H1 (cell line): ENCODE data around the gene TRPV6. TPM values are rescaled to one million over a fixed set of nuclear protein-coding genes. Genes with fewer than 3 reads are reported as not detected.

Source experiments
- CTCF ChIA-PET: fragments of 300-600 bp; sonication (Branson Sonifier 250); formaldehyde crosslinking; loops from one replicate; lab custom pipeline; 2021; ENCODE audit not compliant: partially characterized antibody; lab: Charles Lee
- POLR2A ChIA-PET: fragments of 300-600 bp; sonication (Branson Sonifier 250); formaldehyde crosslinking; loops from one replicate; lab custom pipeline; 2021; ENCODE audit warnings: inconsistent platforms; ENCODE audit not compliant: partially characterized antibody; lab: Charles Lee
- DNase-seq, 2 experiments: peaks; one replicate each; pipeline versions ENCODE4 v3.0.0 to v3.0.0-alpha.2; 2010 to 2022; ENCODE audit warnings: low spot score in 2 of 2, low read depth in 1 of 2, mixed read lengths in 1 of 2
- FAIRE-seq: peaks from 2 replicates; lab custom pipeline; 2011; peaks lifted over from hg19 to GRCh38; lab: Jason Lieb, UNC
- H2AFZ ChIP-seq: 2 replicates; pipeline ENCODE4 v1.8.1; 2012; ENCODE audit warnings: low read length, inconsistent platforms
- H2AK5ac ChIP-seq: 2 replicates; pipeline ENCODE4 v1.6.1; 2013; ENCODE audit warnings: low read depth, low read length
- H2BK120ac ChIP-seq: replicated peaks from 2 replicates; pipeline ENCODE3; 2013; ENCODE audit warnings: low read depth, low read length, inconsistent platforms
- H2BK12ac ChIP-seq: 2 replicates; pipeline ENCODE4 v1.6.1; 2013; ENCODE audit warnings: low read depth, low read length
- H2BK15ac ChIP-seq: 2 replicates; pipeline ENCODE4 v1.6.1; 2013; ENCODE audit warnings: low read length
- H2BK20ac ChIP-seq: 2 replicates; pipeline ENCODE4 v1.6.1; 2013; ENCODE audit warnings: low read length
- H2BK5ac ChIP-seq: 2 replicates; pipeline ENCODE4 v1.6.1; 2013; ENCODE audit warnings: low read depth, low read length
- H3K14ac ChIP-seq: 2 replicates; pipeline ENCODE4 v1.6.1; 2013; ENCODE audit warnings: inconsistent platforms; ENCODE audit not compliant: insufficient read length
- H3K18ac ChIP-seq: 2 replicates; pipeline ENCODE4 v1.6.1; 2013; ENCODE audit warnings: low read length; ENCODE audit errors: extremely low read depth
- H3K23ac ChIP-seq: 2 replicates; pipeline ENCODE4 v1.6.1; 2013; ENCODE audit warnings: inconsistent platforms; ENCODE audit not compliant: insufficient read length
- H3K23me2 ChIP-seq: 2 replicates; pipeline ENCODE4 v1.6.1; 2013; ENCODE audit warnings: low read depth, low read length
- H3K27ac ChIP-seq: 2 replicates; pipeline ENCODE4 v1.6.1; 2011; ENCODE audit warnings: low read depth, low read length, inconsistent platforms
- H3K27me3 ChIP-seq, 4 experiments: replicated peaks in 1 of 4; 1 replicate in 1 of 4; 2 replicates in 3 of 4; pipeline versions ENCODE4 v1.6.1 to v1.8.1; 2011 to 2013; ENCODE audit warnings: low read length in 3 of 4, mild to moderate bottlenecking in 3 of 4, inconsistent platforms in 2 of 4, mixed read lengths in 2 of 4, moderate library complexity in 1 of 4; ENCODE audit not compliant: control insufficient read depth in 3 of 4, insufficient read depth in 3 of 4; ENCODE audit errors: extremely low read depth in 1 of 4
- H3K36me3 ChIP-seq, 4 experiments: 2 replicates each; pipeline versions ENCODE4 v1.6.1 to v1.8.1; 2011 to 2013; ENCODE audit warnings: mild to moderate bottlenecking in 4 of 4, low read length in 3 of 4, moderate library complexity in 2 of 4, control low read depth in 1 of 4, inconsistent platforms in 1 of 4; ENCODE audit not compliant: insufficient read depth in 4 of 4, control insufficient read depth in 2 of 4
- H3K4ac ChIP-seq: replicated peaks from 2 replicates; pipeline ENCODE3; 2013; ENCODE audit warnings: low read length, low read depth, mixed read lengths, inconsistent platforms; ENCODE audit not compliant: insufficient read length
- H3K4me1 ChIP-seq, 4 experiments: replicated peaks in 1 of 4; 1 replicate in 1 of 4; 2 replicates in 3 of 4; pipeline versions ENCODE4 v1.6.1 to v1.8.1; 2011 to 2013; ENCODE audit warnings: low read length in 3 of 4, inconsistent platforms in 2 of 4, mixed read lengths in 1 of 4; ENCODE audit not compliant: insufficient read depth in 4 of 4, control insufficient read depth in 3 of 4
- H3K4me2 ChIP-seq, 2 experiments: 2 replicates each; pipeline versions ENCODE4 v1.6.1 to v1.8.1; 2011 to 2013; ENCODE audit warnings: low read depth in 2 of 2, low read length in 2 of 2, control low read depth in 1 of 2, inconsistent platforms in 1 of 2, mild to moderate bottlenecking in 1 of 2; ENCODE audit not compliant: insufficient read depth in 1 of 2
- H3K4me3 ChIP-seq, 4 experiments: fragments of 200-600, 300-600 bp in 1 of 4; sonication (generic), shearing (Covaris generic), sonication (Bioruptor Twin) in 1 of 4; 2 replicates each; pipeline versions ENCODE4 v1.5.1 to v1.8.1; 2011 to 2016; ENCODE audit warnings: low read length in 4 of 4, low read depth in 3 of 4, control low read depth in 2 of 4, inconsistent platforms in 2 of 4, mild to moderate bottlenecking in 2 of 4, mixed read lengths in 1 of 4, moderate library complexity in 1 of 4; ENCODE audit not compliant: insufficient read depth in 2 of 4; ENCODE audit errors: extremely low read depth in 1 of 4
- H3K56ac ChIP-seq: replicated peaks from 2 replicates; pipeline ENCODE3; 2013; ENCODE audit warnings: low read depth, mild to moderate bottlenecking, mixed read lengths, low read length, inconsistent platforms; ENCODE audit not compliant: insufficient read length
- H3K79me1 ChIP-seq: 2 replicates; pipeline ENCODE4 v1.6.1; 2013; ENCODE audit warnings: low read depth, low read length, control low read depth
- H3K79me2 ChIP-seq, 2 experiments: 2 replicates each; pipeline versions ENCODE4 v1.6.1 to v1.8.1; 2012 to 2013; ENCODE audit warnings: low read length in 2 of 2, mild to moderate bottlenecking in 2 of 2, inconsistent platforms in 1 of 2; ENCODE audit not compliant: insufficient read depth in 2 of 2, control insufficient read depth in 1 of 2
- H3K9ac ChIP-seq, 4 experiments: replicated peaks in 1 of 4; 1 replicate in 1 of 4; 2 replicates in 3 of 4; pipeline versions ENCODE4 v1.6.1 to v1.8.1; 2011 to 2013; ENCODE audit warnings: low read depth in 3 of 4, low read length in 3 of 4, control low read depth in 2 of 4, mild to moderate bottlenecking in 2 of 4, moderate library complexity in 2 of 4, inconsistent platforms in 1 of 4; ENCODE audit errors: extremely low read depth in 1 of 4
- H3K9me3 ChIP-seq, 2 experiments: 2 replicates each; pipeline versions ENCODE4 v1.6.1 to v1.8.1; 2012 to 2013; ENCODE audit warnings: mild to moderate bottlenecking in 2 of 2, moderate library complexity in 2 of 2, control low read depth in 1 of 2, inconsistent platforms in 1 of 2, low read depth in 1 of 2, low read length in 1 of 2, mixed read lengths in 1 of 2; ENCODE audit not compliant: insufficient read depth in 2 of 2
- H4K20me1 ChIP-seq, 2 experiments: replicated peaks in 1 of 2; 2 replicates each; pipeline versions ENCODE3 to v1.8.1; 2011 to 2013; ENCODE audit warnings: inconsistent platforms in 2 of 2, low read length in 2 of 2, mild to moderate bottlenecking in 1 of 2; ENCODE audit not compliant: insufficient read depth in 2 of 2, control insufficient read depth in 1 of 2
- H4K5ac ChIP-seq: 2 replicates; pipeline ENCODE4 v1.6.1; 2013; ENCODE audit warnings: low read length, low read depth, mixed read lengths, inconsistent platforms; ENCODE audit not compliant: insufficient read length
- H4K8ac ChIP-seq: 2 replicates; pipeline ENCODE4 v1.8.0; 2013; ENCODE audit warnings: mild to moderate bottlenecking, moderate library complexity, low read length, inconsistent platforms; ENCODE audit not compliant: insufficient read depth; ENCODE audit errors: extremely low read depth
- H4K91ac ChIP-seq: replicated peaks from 2 replicates; pipeline ENCODE3; 2013; ENCODE audit warnings: low read length, mixed read lengths, inconsistent platforms; ENCODE audit not compliant: insufficient read length
- ASH2L ChIP-seq: fragments of 200-600, 300-600 bp; sonication (generic); IDR thresholded peaks from one replicate; pipeline ENCODE4 v1.7.1; 2017; ENCODE audit warnings: low read length
- CBX5 ChIP-seq: fragments of 300-800, 300-1000 bp; sonication (generic); IDR thresholded peaks from 2 replicates; pipeline ENCODE4 v1.7.1; 2016; ENCODE audit warnings: antibody characterized with exemption, low read length, low read depth
- HDAC6 ChIP-seq: IDR thresholded peaks from one replicate; pipeline ENCODE4 v1.7.1; 2012; ENCODE audit warnings: low read depth, mild to moderate bottlenecking, inconsistent platforms, low read length, moderate library complexity
- WGBS, 2 experiments: shearing (Covaris generic) in 1 of 2; methylation state at CpG; one replicate each; pipeline versions ENCODE4 v1.1.6 to v1.1.7; 2013 to 2015; ENCODE audit warnings: low lambda C conversion rate in 2 of 2, mixed read lengths in 2 of 2, inconsistent platforms in 1 of 2, low coverage in 1 of 2, missing lambda C conversion rate in 1 of 2; ENCODE audit not compliant: insufficient replicate concordance in 2 of 2, insufficient coverage in 1 of 2, insufficient read length in 1 of 2; ENCODE audit errors: extremely low coverage in 1 of 2, missing lambda C conversion rate in 1 of 2; 5-methylcytosine and 5-hydroxymethylcytosine counted together
- polyA plus RNA-seq, 7 experiments: library from polyadenylated mRNA; depleted of rRNA in 3 of 7; stranded (reverse) in 5 of 7; unstranded in 2 of 7; fragments of >200 nt in 5 of 7; fragments of 200-250 nt in 2 of 7; gene quantifications; 1 replicate in 5 of 7; 2 replicates in 1 of 7; 4 replicates in 1 of 7; pipeline versions ENCODE4 v1.2.1 to v1.2.3, GENCODE V29; 2011 to 2013; ENCODE audit warnings: missing spikeins in 2 of 7, mixed read lengths in 2 of 7
- total RNA-seq: library from RNA; stranded (reverse); fragmentation: NEBNext Ultra II Directional; extraction: Animal tissue kit (Norgen Biotek cat#: 25700); gene quantifications from 2 replicates; pipeline ENCODE4 v1.2.1, GENCODE V29; 2021
- TF ChIP-seq, protein P1 (sequence below): IDR thresholded peaks from 2 replicates; pipeline ENCODE4 v1.6.1; 2012; ENCODE audit warnings: low read length, inconsistent platforms

The TRPV6 gene
- total and polyA plus RNA-seq, 2 of the 8 experiments (the other 6 are each of a cell fraction or from before 2014, with no cell fraction given) = 0.52 to 1.1 TPM

DNA sequence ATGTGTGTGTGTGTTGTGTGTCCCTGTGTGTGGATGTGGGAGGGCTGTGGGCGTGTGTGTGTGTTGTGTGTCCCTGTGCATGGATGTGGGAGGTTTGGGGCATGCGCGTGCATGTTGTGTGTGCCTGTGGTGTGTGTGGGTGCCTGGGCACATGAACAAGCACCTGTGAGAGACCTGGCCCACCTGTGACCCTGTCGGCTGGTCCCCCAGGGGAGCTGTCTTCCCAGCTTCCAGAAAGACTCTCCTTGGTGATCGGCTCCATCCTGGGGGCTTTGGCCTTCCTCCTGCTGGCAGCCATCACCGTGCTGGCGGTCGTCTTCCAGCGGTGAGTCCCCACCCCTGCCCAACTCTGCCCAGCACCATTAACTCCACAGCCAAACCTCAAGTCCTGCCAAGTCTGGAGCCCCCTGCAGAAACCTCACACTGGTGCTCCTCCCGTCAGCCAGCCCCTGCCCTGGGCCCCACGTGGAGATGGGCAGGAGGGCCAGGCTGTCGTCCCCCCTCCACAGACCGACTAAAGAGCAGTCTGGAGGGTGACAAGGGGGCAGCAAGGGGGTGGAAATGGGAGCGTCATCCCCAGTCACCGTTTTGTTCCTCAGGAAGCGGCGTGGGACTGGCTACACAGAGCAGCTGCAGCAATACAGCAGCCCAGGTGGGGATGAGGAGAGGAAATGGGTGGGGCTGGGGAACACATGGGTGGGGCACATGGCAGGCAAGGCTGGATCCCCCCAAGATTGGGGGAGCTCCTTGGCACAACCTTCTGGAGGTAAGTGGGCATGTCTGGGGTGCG lies 18.0 kb downstream of the TRPV6 start:
- Histone ChIP-seq H2BK5ac (0 out of 2 replicates have a peak overlapping the region, but pooled peaks have one; percentile 66), H3K56ac (no peak overlapping the region), H3K4ac (no peak overlapping the region), H3K4me2 (no peak overlapping the region), H3K14ac (no peak overlapping the region), H3K36me3 (no peaks in the 10 kb centered on the region), H2AFZ (no peak overlapping the region), H3K18ac (no peak overlapping the region; the same call in 1 of the 2 replicates), H4K20me1 (no peaks in the 10 kb centered on the region), H2BK15ac (no peak overlapping the region), H3K4me1 (peaks cover 3 to 9% (median 6%) of the 10 kb centered on the region in 4 experiments; a peak in 6 of 7 replicates), H4K8ac (no peak overlapping the region), H2BK12ac (peak overlapping the region; percentile 75; the same call in 1 of the 2 replicates), H3K4me3 (no peak overlapping the region), H2BK20ac (no peak overlapping the region), H2AK5ac (no peak overlapping the region), H3K27me3 (no peaks in the 10 kb centered on the region), H3K9me3 (no peaks in the 10 kb centered on the region), H3K79me1 (no peaks in the 10 kb centered on the region; the same call in 1 of the 2 replicates), H3K9ac (no peak overlapping the region), H2BK120ac (no peak overlapping the region), H4K5ac (no peak overlapping the region), H3K23me2 (no peaks in the 10 kb centered on the region; the same call in 1 of the 2 replicates), H3K79me2 (no peaks in the 10 kb centered on the region), H3K27ac (no peak overlapping the region), H3K23ac (no peak overlapping the region), H4K91ac (no peak overlapping the region)
- WGBS, 2 experiments = 87% methylated on average over 18 of the region's 18 CpGs; no CpG with 5 or more reads in 1 of the 2 experiments
- DNase-seq (peak in 1 of 2 experiments; percentile 37), FAIRE-seq (no peak)
- TF ChIP-seq ASH2L (no peak), CBX5 (no peak), HDAC6 (no peak)
- TF ChIP-seq, protein P1, sequence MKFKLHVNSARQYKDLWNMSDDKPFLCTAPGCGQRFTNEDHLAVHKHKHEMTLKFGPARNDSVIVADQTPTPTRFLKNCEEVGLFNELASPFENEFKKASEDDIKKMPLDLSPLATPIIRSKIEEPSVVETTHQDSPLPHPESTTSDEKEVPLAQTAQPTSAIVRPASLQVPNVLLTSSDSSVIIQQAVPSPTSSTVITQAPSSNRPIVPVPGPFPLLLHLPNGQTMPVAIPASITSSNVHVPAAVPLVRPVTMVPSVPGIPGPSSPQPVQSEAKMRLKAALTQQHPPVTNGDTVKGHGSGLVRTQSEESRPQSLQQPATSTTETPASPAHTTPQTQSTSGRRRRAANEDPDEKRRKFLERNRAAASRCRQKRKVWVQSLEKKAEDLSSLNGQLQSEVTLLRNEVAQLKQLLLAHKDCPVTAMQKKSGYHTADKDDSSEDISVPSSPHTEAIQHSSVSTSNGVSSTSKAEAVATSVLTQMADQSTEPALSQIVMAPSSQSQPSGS = no peak
- ChIA-PET CTCF (interaction anchor here (1.1 to 13.9 kb wide), 16 partner anchors 9 to 516 kb away, joined by 3 to 107 read pairs (median 6); partner anchors contain the start of gene EPHB6), POLR2A (no interaction called here)
